C4-2B (cell line): ENCODE measurements around the gene ATPAF2.
A peak's percentile ranks its signal among the peaks of the same experiment; 100 is the strongest.

ENCODE experiments used
- H3K27ac ChIP-seq: fragments of 450-650 bp; 2 replicates; pipeline ENCODE4 v1.5.1; 2017
- CTCF ChIP-seq: fragments of 450-650 bp; conservative IDR thresholded peaks from 2 replicates; pipeline ENCODE4 v1.5.1; 2017; ENCODE audit warnings: mild to moderate bottlenecking
- ZFX ChIP-seq: fragments of 450-650 bp; IDR thresholded peaks from 2 replicates; pipeline ENCODE4 v1.6.1; 2017

Gene ATPAF2

GRCh38 chr17:17985555-17985954 lies 53.4 kb downstream of the ATPAF2 start:
- H3K27ac ChIP-seq, result no peak overlapping the region
- TF ChIP-seq ZFX (no peak), CTCF (no peak)

- H3K27ac ChIP-seq, result no peak overlapping the region; the same call in 1 of the 2 replicates
- TF ChIP-seq ZFX (no peak), CTCF (no peak)
Observed at GRCh38 chr17:17985153-17985552, 53.8 kb downstream of the ATPAF2 start.

- H3K27ac ChIP-seq, result peak overlapping the region; percentile 64
- TF ChIP-seq CTCF (no peak), ZFX (no peak)
Observed at GRCh38 chr17:17983776-17984175, 55.2 kb downstream of the ATPAF2 start.

- H3K27ac ChIP-seq, result peak overlapping the region; percentile 64
- TF ChIP-seq ZFX (no peak), CTCF (no peak)
Observed at GRCh38 chr17:17983376-17983775, 55.6 kb downstream of the ATPAF2 start.

- TF ChIP-seq ZFX, result no peak
- TF ChIP-seq CTCF, result no peak
- peak overlapping the region; percentile 64 for H3K27ac ChIP-seq
Observed at GRCh38 chr17:17982801-17983200, 56.2 kb downstream of the ATPAF2 start.

- no peak overlapping the region for H3K27ac ChIP-seq
- no peak for TF ChIP-seq CTCF
- no peak for TF ChIP-seq ZFX
Observed at GRCh38 chr17:17981330-17981729, 57.6 kb downstream of the ATPAF2 start.

- TF ChIP-seq CTCF, result no peak
- TF ChIP-seq ZFX, result no peak
- H3K27ac ChIP-seq, result peak overlapping the region; percentile 24
Observed at GRCh38 chr17:17979778-17980177, 59.2 kb downstream of the ATPAF2 start.
